Progenitor cell of endocrine pancreas (in vitro differentiated cells): ENCODE results near the gene NUP93. TPM values are rescaled to one million over a fixed set of nuclear protein-coding genes. Genes with fewer than 3 reads are reported as not detected.
A peak's percentile ranks its signal among the peaks of the same experiment; 100 is the strongest.

Experiments
- DNase-seq: peaks from one replicate; pipeline ENCODE4 v3.0.0; 2021; ENCODE audit warnings: low spot score; ENCODE audit not compliant: unreplicated experiment
- H3K27ac Mint-ChIP-seq: 2 replicates; pipeline ENCODE4 v1.8.0; 2021; ENCODE audit warnings: mild to moderate bottlenecking, moderate library complexity, mixed read lengths
- H3K27me3 Mint-ChIP-seq: 2 replicates; pipeline ENCODE4 v1.8.0; 2021; ENCODE audit warnings: mixed read lengths
- H3K36me3 Mint-ChIP-seq: 2 replicates; pipeline ENCODE4 v1.8.0; 2022; ENCODE audit warnings: mixed read lengths; ENCODE audit not compliant: insufficient read depth
- H3K4me1 Mint-ChIP-seq: 2 replicates; pipeline ENCODE4 v1.8.0; 2021; ENCODE audit warnings: low read depth, mixed read lengths
- H3K4me3 Mint-ChIP-seq: 2 replicates; pipeline ENCODE4 v1.8.0; 2021; ENCODE audit warnings: low read depth, mild to moderate bottlenecking, moderate library complexity, mixed read lengths
- H3K9me3 Mint-ChIP-seq: 2 replicates; pipeline ENCODE4 v1.8.0; 2021; ENCODE audit warnings: low read depth, mixed read lengths
- CTCF ChIP-seq: fragments of 200-600 bp; sonication (generic); IDR thresholded peaks from one replicate; pipeline ENCODE4 v1.5.0; 2021; ENCODE audit warnings: antibody characterized with exemption, mild to moderate bottlenecking; ENCODE audit not compliant: unreplicated experiment
- long read RNA-seq: library from polyadenylated mRNA; unstranded; transcript quantifications from one replicate; pipeline ENCODE4 v2.0.0, GENCODE V29; 2020
- total RNA-seq: library from RNA; stranded (reverse); gene quantifications from 2 replicates; pipeline ENCODE4 v1.2.1, GENCODE V29; 2021

The NUP93 gene
- total RNA-seq = 74.4 and 76.9 TPM in 2 replicates
- long read RNA-seq, transcript NUP93-201 (22 exons, 2,741 nt) = major isoform, 524 of 617 reads
- long read RNA-seq, partial matches to known transcripts = 31 of 617 reads
- long read RNA-seq, other reads (novel, unspliced or antisense) = 61 of 617 reads

GRCh38 chr16:56729735-56730662 lies at the start of gene NUP93:
NUP93 (plus strand) TSS chr16:56730129; CDS start chr16:56748248, 18,119 bp downstream.
- peak within 1 kb of the TSS; percentile 84 for H3K27ac Mint-ChIP-seq
- H3K27me3 Mint-ChIP-seq = no peaks in the 10 kb centered on the region
- no peaks in the 10 kb centered on the region for H3K36me3 Mint-ChIP-seq
- no peak within 1 kb of the TSS for H3K4me3 Mint-ChIP-seq
- H3K4me1 Mint-ChIP-seq = peaks cover 14% of the 10 kb centered on the region
- peak; percentile 80 for DNase-seq
- TF ChIP-seq CTCF = no peak
- H3K9me3 Mint-ChIP-seq = no peaks in the 10 kb centered on the region

GRCh38 chr16:56681939-56682702 lies 47.8 kb upstream of the NUP93 start, which contains the start of gene MT1X:
MT1X (plus strand) TSS chr16:56682470; CDS start chr16:56682541, 71 bp downstream.
- Mint-ChIP-seq H3K4me1 (no peaks in the 10 kb centered on the region), H3K9me3 (peaks cover 6% of the 10 kb centered on the region), H3K27ac (no peak within 1 kb of the TSS), H3K4me3 (peak within 1 kb of the TSS; percentile 71), H3K36me3 (peaks cover 3% of the 10 kb centered on the region), H3K27me3 (peaks cover 83% of the 10 kb centered on the region)
- TF ChIP-seq CTCF = no peak
- peak; percentile 51 for DNase-seq

GRCh38 chr16:56682703-56683397 lies 47.1 kb upstream of the NUP93 start:
- peak overlapping the region; percentile 71 for H3K4me3 Mint-ChIP-seq
- no peak for TF ChIP-seq CTCF
- DNase-seq = no peak
- no peak overlapping the region for H3K27ac Mint-ChIP-seq
- H3K36me3 Mint-ChIP-seq = peaks cover 3% of the 10 kb centered on the region
- no peaks in the 10 kb centered on the region for H3K4me1 Mint-ChIP-seq
- H3K9me3 Mint-ChIP-seq = peaks cover 6% of the 10 kb centered on the region
- peaks cover 79% of the 10 kb centered on the region for H3K27me3 Mint-ChIP-seq

GRCh38 chr16:56683424-56684172 lies 46.3 kb upstream of the NUP93 start:
- peaks cover 3% of the 10 kb centered on the region for H3K36me3 Mint-ChIP-seq
- DNase-seq = no peak
- no peak overlapping the region for H3K4me3 Mint-ChIP-seq
- no peaks in the 10 kb centered on the region for H3K4me1 Mint-ChIP-seq
- TF ChIP-seq CTCF = no peak
- peaks cover 79% of the 10 kb centered on the region for H3K27me3 Mint-ChIP-seq
- H3K9me3 Mint-ChIP-seq = peaks cover 6% of the 10 kb centered on the region
- no peak overlapping the region for H3K27ac Mint-ChIP-seq
